Progenitor cell of endocrine pancreas (in vitro differentiated cells): Measurements from ENCODE around the gene SCN3B. TPM values are rescaled to one million over a fixed set of nuclear protein-coding genes. Genes with fewer than 3 reads are reported as not detected.

Experiments
- DNase-seq: peaks from one replicate; pipeline ENCODE4 v3.0.0; 2021; ENCODE audit warnings: low spot score; ENCODE audit not compliant: unreplicated experiment
- H3K27ac Mint-ChIP-seq: 2 replicates; pipeline ENCODE4 v1.8.0; 2021; ENCODE audit warnings: mild to moderate bottlenecking, moderate library complexity, mixed read lengths
- H3K27me3 Mint-ChIP-seq: 2 replicates; pipeline ENCODE4 v1.8.0; 2021; ENCODE audit warnings: mixed read lengths
- H3K36me3 Mint-ChIP-seq: 2 replicates; pipeline ENCODE4 v1.8.0; 2022; ENCODE audit warnings: mixed read lengths; ENCODE audit not compliant: insufficient read depth
- H3K4me1 Mint-ChIP-seq: 2 replicates; pipeline ENCODE4 v1.8.0; 2021; ENCODE audit warnings: low read depth, mixed read lengths
- H3K4me3 Mint-ChIP-seq: 2 replicates; pipeline ENCODE4 v1.8.0; 2021; ENCODE audit warnings: low read depth, mild to moderate bottlenecking, moderate library complexity, mixed read lengths
- H3K9me3 Mint-ChIP-seq: 2 replicates; pipeline ENCODE4 v1.8.0; 2021; ENCODE audit warnings: low read depth, mixed read lengths
- CTCF ChIP-seq: fragments of 200-600 bp; sonication (generic); IDR thresholded peaks from one replicate; pipeline ENCODE4 v1.5.0; 2021; ENCODE audit warnings: antibody characterized with exemption, mild to moderate bottlenecking; ENCODE audit not compliant: unreplicated experiment
- total RNA-seq: library from RNA; stranded (reverse); gene quantifications from 2 replicates; pipeline ENCODE4 v1.2.1, GENCODE V29; 2021

The SCN3B gene
- total RNA-seq, 1 donor from 2014 or later, result 4.0 TPM

- Mint-ChIP-seq H3K9me3 (no peaks in the 10 kb centered on the region), H3K27ac (no peak overlapping the region)
Measured at GRCh38 chr11:123640029-123640428, 14.4 kb downstream of the SCN3B start.

GRCh38 chr11:123630126-123630608 is 24.3 kb downstream of the SCN3B start:
- no peak for DNase-seq
- Mint-ChIP-seq H3K27me3 (peaks cover 2% of the 10 kb centered on the region), H3K9me3 (no peaks in the 10 kb centered on the region), H3K4me3 (no peak overlapping the region), H3K27ac (no peak overlapping the region), H3K4me1 (no peaks in the 10 kb centered on the region), H3K36me3 (no peaks in the 10 kb centered on the region)
- no peak for TF ChIP-seq CTCF

More at GRCh38 chr11:123640029-123640428, 14.4 kb downstream of the SCN3B start:
- H3K36me3 Mint-ChIP-seq, result no peaks in the 10 kb centered on the region
- TF ChIP-seq CTCF, result no peak
- H3K4me1 Mint-ChIP-seq, result no peaks in the 10 kb centered on the region
- peaks cover 19% of the 10 kb centered on the region for H3K27me3 Mint-ChIP-seq
- H3K4me3 Mint-ChIP-seq, result no peak overlapping the region
- no peak for DNase-seq

GRCh38 chr11:123628936-123629683 is 25.3 kb downstream of the SCN3B start:
- no peak overlapping the region for H3K4me3 Mint-ChIP-seq
- TF ChIP-seq CTCF, result no peak
- no peaks in the 10 kb centered on the region for H3K36me3 Mint-ChIP-seq
- DNase-seq, result no peak
- no peaks in the 10 kb centered on the region for H3K4me1 Mint-ChIP-seq
- H3K27me3 Mint-ChIP-seq, result peaks cover 2% of the 10 kb centered on the region
- H3K27ac Mint-ChIP-seq, result no peak overlapping the region
- H3K9me3 Mint-ChIP-seq, result no peaks in the 10 kb centered on the region

GRCh38 chr11:123624974-123625373 is 29.4 kb downstream of the SCN3B start:
- no peak overlapping the region for H3K4me3 Mint-ChIP-seq
- no peak for TF ChIP-seq CTCF
- no peaks in the 10 kb centered on the region for H3K9me3 Mint-ChIP-seq
- no peak for DNase-seq
- H3K27me3 Mint-ChIP-seq, result peaks cover 2% of the 10 kb centered on the region
- no peaks in the 10 kb centered on the region for H3K36me3 Mint-ChIP-seq
- no peak overlapping the region for H3K27ac Mint-ChIP-seq
- no peaks in the 10 kb centered on the region for H3K4me1 Mint-ChIP-seq

GRCh38 chr11:123622576-123622975 is 31.8 kb downstream of the SCN3B start:
- Mint-ChIP-seq H3K9me3 (no peaks in the 10 kb centered on the region), H3K27me3 (no peaks in the 10 kb centered on the region), H3K27ac (no peak overlapping the region), H3K36me3 (peaks cover 7% of the 10 kb centered on the region), H3K4me3 (no peak overlapping the region), H3K4me1 (no peaks in the 10 kb centered on the region)
- no peak for TF ChIP-seq CTCF
- DNase-seq, result no peak
